ENCODE data around the gene MT1E. TPM values are rescaled to one million over a fixed set of nuclear protein-coding genes. Genes with fewer than 3 reads are reported as not detected.
A peak's percentile ranks its signal among the peaks of the same experiment; 100 is the strongest.

MT1E gene
- total and polyA plus RNA-seq, 2 of the 13 experiments (the other 11 are each of a cell fraction or from before 2014, with no cell fraction given): 110 to 1,072 TPM

GRCh38 chr16:56672761-56673536, 47.4 kb downstream of the MT1E start:
- FAIRE-seq (no peak), ATAC-seq (no peak), DNase-seq (ENCODE audit: low spot score) (no peak)
- peaks cover 13% of the 10 kb centered on the region for H3K4me1 ChIP-seq (ENCODE audit: insufficient read depth, low read length)
- H3K36me3 ChIP-seq (replicated peaks in 1 of 2; ENCODE audit: control insufficient read depth in 1 of 2, insufficient read depth in 2 of 2, low read length in 2 of 2): no peaks in the 10 kb centered on the region
- CTCF ChIA-PET (ENCODE audit: low intra/inter-chr PET ratio, low total read pairs): interaction anchor here (1.2 to 3.8 kb wide), 2 partner anchors 29 to 116 kb away, joined by 3 to 36 read pairs; no protein-coding TSS in a partner anchor
- TF ChIP-seq CEBPB (IDR thresholded peaks at IDR 0.05; ENCODE audit: borderline replicate concordance, low read depth, low read length) (peak; percentile 82), HNF4A (CRISPR knock-in tag; IDR thresholded peaks at IDR 0.05) (no peak)
- in situ Hi-C loops (cut with HindIII; ENCODE audit: extremely low pct_ligation_motif_present, low pct_unique_long_range_greater_than_20kb): no loop called here
- H3K27ac ChIP-seq (ENCODE audit: extremely low read length, insufficient read depth, low read length): no peak overlapping the region
- POLR2A ChIA-PET: no interaction called here
- no peak overlapping the region for H2AFZ ChIP-seq (ENCODE audit: low read length)
- H3K9me3 ChIP-seq (ENCODE audit: low read length): no peaks in the 10 kb centered on the region
- no peak overlapping the region for H3K9ac ChIP-seq (ENCODE audit: insufficient read depth, low read depth, low read length)
- no peaks in the 10 kb centered on the region for H3K79me2 ChIP-seq (ENCODE audit: insufficient read depth, low read length)
- no peaks in the 10 kb centered on the region for H4K20me1 ChIP-seq (ENCODE audit: insufficient read depth, low read length)
- no peak overlapping the region for H3K4me3 ChIP-seq (replicated peaks in 1 of 3; ENCODE audit: insufficient read depth in 1 of 3, low read depth in 2 of 3, low read length in 3 of 3)
- H3K27me3 ChIP-seq (ENCODE audit: control insufficient read depth in 1 of 2, insufficient read depth in 2 of 2, low read length in 2 of 2): peaks cover 7 to 57% of the 10 kb centered on the region in 2 experiments
- 48% methylated on average over 11 of the region's 11 CpGs for WGBS (ENCODE audit: low lambda C conversion rate)
- intact Hi-C loops (cut with micrococcal nuclease; ENCODE audit: unreplicated experiment): loop anchor here (5.0 kb wide), 1 partner anchor 189 kb away; no protein-coding TSS in a partner anchor
- H3K4me2 ChIP-seq (ENCODE audit: low read depth, low read length): no peak overlapping the region
- no TSS peak for BruUV-seq (replicated peaks)

- ChIA-PET CTCF (ENCODE audit: low intra/inter-chr PET ratio, low total read pairs) (interaction anchor here (1.2 to 3.8 kb wide), 2 partner anchors 28 to 116 kb away, joined by 3 to 36 read pairs; no protein-coding TSS in a partner anchor), POLR2A (no interaction called here)
- no peak overlapping the region for H2AFZ ChIP-seq (ENCODE audit: low read length)
- BruUV-seq (replicated peaks): no TSS peak
- DNase-seq (ENCODE audit: low spot score) (peak; percentile 47), FAIRE-seq (peak; percentile 77), ATAC-seq (peak; percentile 75)
- H3K27ac ChIP-seq (ENCODE audit: extremely low read length, insufficient read depth, low read length): no peak overlapping the region
- H3K36me3 ChIP-seq (replicated peaks in 1 of 2; ENCODE audit: control insufficient read depth in 1 of 2, insufficient read depth in 2 of 2, low read length in 2 of 2): no peaks in the 10 kb centered on the region
- no peak overlapping the region for H3K4me2 ChIP-seq (ENCODE audit: low read depth, low read length)
- intact Hi-C loops (cut with micrococcal nuclease; ENCODE audit: unreplicated experiment) (loop anchor here (1.0 to 5.0 kb wide), 2 partner anchors 28 to 188 kb away; no protein-coding TSS in a partner anchor), in situ Hi-C loops (cut with HindIII; ENCODE audit: extremely low pct_ligation_motif_present, low pct_unique_long_range_greater_than_20kb) (no loop called here)
- WGBS (ENCODE audit: low lambda C conversion rate): 24% methylated on average over 12 of the region's 12 CpGs
- H4K20me1 ChIP-seq (ENCODE audit: insufficient read depth, low read length): no peaks in the 10 kb centered on the region
- 0 out of 2 replicates have a peak, but pooled peaks cover 3% of the 10 kb centered on the region for H3K4me1 ChIP-seq (ENCODE audit: insufficient read depth, low read length)
- no peaks in the 10 kb centered on the region for H3K79me2 ChIP-seq (ENCODE audit: insufficient read depth, low read length)
- no peaks in the 10 kb centered on the region for H3K9me3 ChIP-seq (ENCODE audit: low read length)
- H3K4me3 ChIP-seq (replicated peaks in 1 of 3; ENCODE audit: insufficient read depth in 1 of 3, low read depth in 2 of 3, low read length in 3 of 3): no peak overlapping the region
- peaks cover 6 to 49% of the 10 kb centered on the region in 2 experiments for H3K27me3 ChIP-seq (ENCODE audit: control insufficient read depth in 1 of 2, insufficient read depth in 2 of 2, low read length in 2 of 2)
- H3K9ac ChIP-seq (ENCODE audit: insufficient read depth, low read depth, low read length): no peak overlapping the region
- TF ChIP-seq STAG1 (CRISPR knock-in tag; IDR thresholded peaks at IDR 0.05) (peak; percentile 88), TMF1 (CRISPR knock-in tag; IDR thresholded peaks at IDR 0.05; ENCODE audit: low read depth) (no peak), RAD21 (CRISPR knock-in tag; IDR thresholded peaks at IDR 0.05) (peak; percentile 79), HBP1 (CRISPR knock-in tag; IDR thresholded peaks at IDR 0.05; ENCODE audit: low read depth) (no peak), ZNF430 (CRISPR knock-in tag; IDR thresholded peaks at IDR 0.05) (no peak), ZFP36 (IDR thresholded peaks at IDR 0.05; ENCODE audit: borderline replicate concordance, low read depth, low read length, partially characterized antibody) (no peak), ZSCAN21 (CRISPR knock-in tag; IDR thresholded peaks at IDR 0.05; ENCODE audit: borderline replicate concordance) (no peak), ZNF574 (CRISPR knock-in tag; IDR thresholded peaks at IDR 0.05) (0 out of 2 replicates have a peak, but pooled peaks have one; percentile 41), ZNF550 (CRISPR knock-in tag; IDR thresholded peaks at IDR 0.05; ENCODE audit: borderline replicate concordance) (no peak), KDM2A (CRISPR knock-in tag; IDR thresholded peaks at IDR 0.05; ENCODE audit: borderline replicate concordance, low read depth) (peak; percentile 47; the same call in 1 of the 2 replicates), NFE2 (CRISPR knock-in tag; IDR thresholded peaks at IDR 0.05) (no peak), MTF1 (CRISPR knock-in tag; IDR thresholded peaks at IDR 0.05) (0 out of 2 replicates have a peak, but pooled peaks have one; percentile 31)
Measured at GRCh38 chr16:56673921-56674320, 48.3 kb downstream of the MT1E start.

All from HepG2 (cell line).